T follicular helper cell (primary cell): ENCODE data around the gene UNC5B.
A peak's percentile ranks its signal among the peaks of the same experiment; 100 is the strongest.

Source experiments
- DNase-seq: peaks from one replicate; pipeline ENCODE4 v3.0.0-alpha.2; 2020; ENCODE audit warnings: low read depth

UNC5B gene

DNA sequence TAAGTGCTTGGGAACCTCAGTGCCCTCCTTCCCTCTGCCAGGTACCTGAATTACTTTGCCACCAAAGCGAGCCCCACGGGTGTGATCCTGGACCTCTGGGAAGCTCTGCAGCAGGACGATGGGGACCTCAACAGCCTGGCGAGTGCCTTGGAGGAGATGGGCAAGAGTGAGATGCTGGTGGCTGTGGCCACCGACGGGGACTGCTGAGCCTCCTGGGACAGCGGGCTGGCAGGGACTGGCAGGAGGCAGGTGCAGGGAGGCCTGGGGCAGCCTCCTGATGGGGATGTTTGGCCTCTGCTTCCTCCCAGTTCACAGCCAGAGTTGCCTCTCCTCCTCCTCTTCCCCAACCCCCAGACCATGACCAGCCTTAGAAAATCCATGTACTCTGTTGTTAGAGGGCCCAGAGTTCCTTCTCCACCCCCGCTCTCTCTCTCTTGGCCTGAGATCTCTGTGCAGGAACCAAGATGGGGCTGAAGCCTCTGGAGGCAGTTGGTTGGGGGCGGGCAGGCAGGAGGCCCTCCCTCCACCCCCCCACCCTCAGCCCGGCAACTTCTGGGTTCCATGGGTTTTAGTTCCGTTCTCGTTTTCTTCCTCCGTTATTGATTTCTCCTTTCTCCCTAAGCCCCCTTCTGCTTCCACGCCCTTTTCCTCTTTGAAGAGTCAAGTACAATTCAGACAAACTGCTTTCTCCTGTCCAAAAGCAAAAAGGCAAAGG is 86.9 kb downstream of the UNC5B start:
- DNase-seq = no peak

DNA sequence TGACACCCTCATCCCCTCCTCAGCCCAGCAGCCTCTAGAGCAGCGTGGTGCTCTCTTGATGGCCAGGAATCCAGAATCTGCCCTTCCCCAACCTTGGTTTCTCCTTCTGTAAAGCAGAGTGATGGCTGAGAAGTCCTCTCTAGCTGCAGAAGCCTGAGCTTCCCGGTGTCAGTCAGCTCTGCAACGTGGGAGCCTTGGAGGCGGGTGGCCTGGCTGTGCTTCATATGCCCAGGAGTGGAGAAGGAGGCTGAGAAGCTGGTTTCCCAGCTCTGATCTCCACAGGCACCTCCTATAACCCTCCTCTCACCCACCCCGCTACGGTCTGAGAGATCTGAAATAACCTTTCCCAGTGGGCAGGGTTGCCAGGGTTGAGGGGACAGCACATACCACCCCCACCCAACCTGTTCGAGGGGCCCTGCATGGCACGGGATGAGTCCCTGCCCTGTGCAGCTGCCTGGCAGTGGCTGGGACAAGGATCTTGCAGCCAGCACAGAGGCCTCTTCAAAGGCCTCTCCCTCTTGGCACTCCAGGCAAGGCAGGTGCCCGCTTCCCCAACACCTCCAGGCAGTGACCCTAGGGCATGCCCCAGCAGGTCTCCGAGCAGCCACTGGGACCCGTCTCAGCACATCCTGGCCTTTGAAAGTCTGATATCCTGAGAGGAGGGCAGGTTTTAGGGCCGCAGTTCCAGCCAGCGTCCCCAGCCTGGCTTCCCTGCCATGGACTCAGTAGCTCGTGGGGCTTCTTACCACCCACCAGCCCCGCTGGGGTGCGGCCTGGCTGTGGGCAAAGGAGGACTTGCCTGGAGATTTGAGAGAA is 88.4 kb downstream of the UNC5B start:
- no peak for DNase-seq

DNA sequence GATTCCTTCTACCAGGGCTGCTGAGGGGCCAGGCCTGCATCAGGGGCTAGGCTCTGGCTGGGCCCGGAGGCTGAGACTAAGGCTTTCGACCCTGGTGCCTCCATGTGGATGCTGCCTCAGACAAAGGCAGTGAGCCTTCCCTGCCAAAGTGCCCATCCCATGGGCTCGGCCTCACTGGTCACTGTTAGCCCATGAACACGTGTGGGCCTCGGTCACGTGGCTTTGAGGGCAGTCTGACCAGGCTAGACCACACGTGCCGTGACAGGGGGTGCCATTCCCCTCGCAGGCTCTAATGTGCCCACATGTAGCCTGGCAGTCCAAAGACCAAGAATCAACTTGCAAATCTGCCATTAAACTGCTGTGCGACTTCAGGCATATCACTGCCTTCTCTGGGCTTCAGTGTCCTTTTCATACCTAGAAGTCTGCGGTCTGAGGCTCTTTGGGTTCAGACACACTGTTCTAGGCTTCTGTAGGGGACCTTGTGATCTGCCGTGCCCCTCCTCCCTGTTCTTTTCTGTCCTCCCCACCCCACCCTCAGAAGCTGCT is 89.1 kb downstream of the UNC5B start:
- no peak for DNase-seq

GRCh38 chr10:71302451-71302850 is 90.1 kb downstream of the UNC5B start:
- no peak for DNase-seq

DNA sequence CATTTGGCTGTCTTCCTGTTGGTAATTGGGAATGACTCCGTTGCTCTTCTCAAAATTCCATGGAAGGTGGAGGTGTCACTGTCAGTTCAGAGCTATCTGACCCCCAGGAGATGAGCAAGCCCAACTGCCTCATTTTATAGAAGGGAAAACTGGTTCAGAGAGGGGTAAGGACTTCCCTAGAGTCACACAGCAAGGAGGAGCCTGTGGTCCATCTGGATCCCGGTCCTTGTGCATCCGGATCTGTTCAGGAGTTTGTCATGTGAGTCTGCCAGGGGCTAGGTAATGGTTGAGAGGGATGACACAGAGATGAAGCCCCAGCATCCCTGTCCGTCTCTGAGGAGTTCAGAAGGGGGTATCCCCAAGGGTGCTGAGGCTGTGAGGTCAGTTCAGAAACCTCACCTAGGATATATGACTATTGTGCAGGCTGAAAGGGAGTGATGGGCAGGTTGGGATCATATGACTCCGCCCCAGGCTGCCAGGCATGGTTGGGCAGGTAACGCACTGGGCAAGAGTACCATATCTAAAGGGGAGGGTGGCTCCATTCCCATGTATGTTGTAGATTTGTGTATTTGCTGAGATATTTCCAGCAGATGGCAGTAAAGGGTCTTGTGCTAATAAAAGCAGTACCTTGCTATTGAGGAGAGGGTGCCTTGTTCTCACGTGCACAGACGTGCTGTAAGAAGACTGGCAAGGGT is 90.7 kb downstream of the UNC5B start:
- no peak for DNase-seq

- DNase-seq = no peak
Observed at GRCh38 chr10:71303569-71303907, 91.2 kb downstream of the UNC5B start.

DNA sequence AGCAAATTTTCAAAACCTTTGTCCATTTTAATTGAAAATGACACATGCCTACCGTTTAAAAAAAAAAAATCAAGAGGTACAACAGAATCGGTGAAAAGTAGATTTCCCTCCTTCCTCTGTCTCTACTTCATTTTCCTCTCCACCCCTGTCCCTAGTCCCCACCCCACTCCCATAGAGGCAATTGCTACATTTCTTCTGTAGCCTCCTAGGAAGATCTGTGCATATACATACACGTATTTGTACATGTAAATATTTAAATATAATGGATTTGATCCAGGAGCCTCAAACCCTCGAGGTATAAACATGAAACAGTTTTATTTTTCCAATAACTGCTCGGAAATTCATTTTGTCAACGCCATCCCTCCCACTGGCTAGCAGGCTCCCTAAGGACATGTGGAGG is 92.5 kb downstream of the UNC5B start:
- DNase-seq = no peak

DNA sequence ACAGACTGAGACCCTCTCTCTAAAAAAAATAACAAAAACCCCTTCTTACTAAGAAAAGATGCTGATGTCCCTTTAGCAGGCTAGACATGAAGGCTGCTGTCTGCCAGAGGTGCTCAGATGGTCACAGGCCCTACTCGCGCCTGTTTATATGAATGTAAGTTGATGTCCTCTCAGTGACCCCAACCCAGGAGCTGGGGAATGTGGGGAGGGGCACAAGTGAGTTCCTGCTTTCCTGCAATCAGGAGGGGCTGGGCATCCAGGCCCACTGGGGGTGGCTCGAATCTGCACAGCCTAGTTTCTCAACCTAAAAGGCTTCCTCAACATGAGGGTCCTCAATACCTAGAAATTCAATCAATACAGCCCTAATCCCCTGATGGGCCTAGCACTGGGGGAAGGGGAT is 94.6 kb downstream of the UNC5B start:
- no peak for DNase-seq

- DNase-seq = no peak
Observed at GRCh38 chr10:71307469-71308085, 95.2 kb downstream of the UNC5B start.

GRCh38 chr10:71308244-71308643 is 95.9 kb downstream of the UNC5B start:
- no peak for DNase-seq

DNA sequence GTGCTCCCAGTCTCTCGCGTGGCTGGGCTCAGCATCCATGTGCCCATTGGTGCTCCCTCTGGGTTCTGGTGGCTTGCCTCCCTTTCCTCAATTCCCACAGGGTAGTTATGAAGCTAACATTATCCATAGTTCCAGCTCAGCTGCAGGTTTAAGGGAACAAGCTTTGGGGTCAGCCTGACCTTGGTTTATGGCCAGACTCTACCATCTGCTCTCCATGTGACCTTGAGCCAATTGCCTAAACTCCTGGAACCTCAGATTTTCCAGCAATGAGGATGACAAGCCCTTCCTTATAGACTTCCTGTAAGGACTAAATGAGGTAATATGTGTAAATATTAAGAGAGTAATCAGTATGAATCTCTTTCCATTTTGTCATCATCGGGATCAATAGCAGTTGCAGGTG is 96.6 kb downstream of the UNC5B start:
- no peak for DNase-seq

DNA sequence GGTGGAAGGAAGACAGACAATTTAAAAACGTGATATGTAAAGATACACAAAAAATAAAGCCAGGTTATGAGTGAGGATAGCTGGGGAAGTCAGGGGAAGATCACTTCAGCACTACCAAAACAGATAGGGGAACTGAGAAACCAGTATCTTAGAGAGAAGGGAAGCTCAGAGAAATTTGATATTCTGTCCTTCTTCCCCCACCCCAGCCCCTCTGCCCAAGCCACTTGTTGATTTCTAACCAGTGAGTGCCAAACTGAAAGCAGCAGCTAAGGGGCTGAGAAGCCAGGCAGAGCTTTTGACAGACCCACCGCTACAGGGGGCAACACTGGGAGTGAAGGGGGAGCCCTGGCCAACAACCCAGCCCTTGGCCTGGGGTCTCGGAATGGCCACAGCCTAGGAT is 97.5 kb downstream of the UNC5B start:
- DNase-seq = no peak

DNA sequence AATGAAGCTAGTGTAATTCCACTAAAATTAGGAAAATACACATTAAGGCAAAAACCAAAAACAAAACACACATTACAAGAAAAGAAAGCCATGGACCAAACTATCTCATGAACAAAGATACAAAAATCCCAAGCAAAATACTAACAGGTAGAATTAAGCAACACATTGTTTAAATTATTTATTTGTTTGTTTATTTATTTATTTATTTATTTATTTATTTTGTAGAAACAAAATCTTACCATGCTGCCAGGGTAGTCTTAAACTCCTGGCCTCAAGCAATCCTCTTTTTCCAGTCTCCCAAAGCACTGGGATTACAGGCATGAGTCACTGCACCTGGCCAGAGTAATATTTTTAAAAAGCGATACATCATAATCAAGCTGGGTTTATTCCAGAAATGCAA is 99.8 kb downstream of the UNC5B start:
- no peak for DNase-seq

DNA sequence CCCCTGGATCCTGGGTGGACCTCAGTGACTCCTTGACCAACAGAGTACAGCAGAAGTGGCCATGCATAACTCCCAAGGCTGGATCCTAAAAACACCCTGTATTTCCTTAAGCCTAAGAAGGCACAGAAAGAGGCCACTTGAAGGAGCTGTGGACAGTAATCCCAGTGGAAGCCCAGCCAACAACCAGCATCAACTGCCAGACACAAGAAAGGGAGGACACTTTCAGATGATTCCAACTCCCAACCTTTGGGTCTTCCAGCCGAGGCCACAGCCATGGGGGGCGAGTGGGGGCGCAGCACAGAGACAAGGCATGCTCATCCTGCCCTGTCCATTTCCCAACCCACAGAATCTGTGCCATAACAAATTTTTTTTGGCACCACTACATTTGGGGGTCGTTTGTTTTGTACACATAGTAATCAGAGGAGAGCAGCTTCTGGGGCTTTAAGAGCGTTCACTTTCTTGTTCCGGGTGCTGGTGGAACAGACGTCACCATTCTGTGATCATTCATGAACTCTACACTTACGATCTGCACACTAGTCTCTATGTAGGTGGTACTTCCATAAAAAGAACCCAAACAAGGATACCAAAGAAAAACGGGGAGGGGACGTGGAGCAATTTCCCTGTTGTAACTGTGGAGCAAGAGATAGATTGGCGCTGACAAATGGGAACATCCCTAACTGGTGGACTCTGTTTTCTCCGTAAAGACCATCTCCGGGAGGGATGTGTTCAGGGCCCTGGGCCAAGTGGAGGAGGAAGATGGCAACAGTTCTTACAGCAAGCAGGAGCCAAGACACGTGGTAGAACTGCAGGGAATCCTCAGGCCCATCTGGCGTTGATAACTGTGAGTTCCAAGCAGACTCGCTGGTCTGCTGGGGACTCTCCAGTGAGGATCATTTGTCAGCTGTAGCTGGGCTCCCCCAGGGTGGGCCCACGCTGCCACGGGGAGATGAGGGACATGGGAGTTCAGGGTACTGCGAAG is 100.7 kb downstream of the UNC5B start:
- DNase-seq = no peak

- DNase-seq = peak; percentile 34
Observed at GRCh38 chr10:71314028-71314693, 101.8 kb downstream of the UNC5B start.

- no peak for DNase-seq
Observed at GRCh38 chr10:71314694-71315225, 102.4 kb downstream of the UNC5B start.

DNA sequence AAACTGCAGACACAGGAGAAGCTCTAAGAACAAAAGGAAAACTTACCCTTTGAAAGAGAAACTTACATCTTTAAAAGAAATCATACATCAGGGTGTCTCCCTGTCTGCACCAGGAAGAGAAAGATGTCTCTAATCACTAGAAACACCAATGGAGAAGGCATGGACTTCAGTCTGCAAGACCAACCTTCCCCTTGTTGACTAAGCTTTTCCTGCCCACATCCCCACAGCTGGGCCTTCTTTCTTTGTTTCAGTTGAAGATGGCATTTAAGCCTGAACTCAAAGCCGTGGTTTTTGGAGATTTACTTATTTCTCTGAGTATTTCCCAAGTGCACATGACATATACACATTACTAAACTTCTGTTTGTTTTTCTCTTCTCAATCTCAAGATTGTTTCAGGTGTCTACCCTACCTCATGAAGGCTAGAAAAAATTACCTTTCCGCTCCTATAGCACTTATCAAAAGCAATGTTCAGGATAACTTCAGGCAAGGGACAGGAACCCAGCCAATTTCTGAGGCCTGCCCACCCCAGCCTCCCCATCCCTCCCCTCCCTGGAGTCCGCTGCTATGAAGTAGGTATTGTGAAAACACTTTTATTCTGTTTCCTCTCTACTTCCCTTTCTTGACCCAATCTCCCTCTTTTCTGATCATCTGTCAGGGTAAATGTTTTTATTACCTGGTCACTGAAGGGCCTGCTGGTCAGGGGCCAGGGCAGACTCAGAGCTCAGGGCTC is 103.9 kb downstream of the UNC5B start:
- no peak for DNase-seq

DNA sequence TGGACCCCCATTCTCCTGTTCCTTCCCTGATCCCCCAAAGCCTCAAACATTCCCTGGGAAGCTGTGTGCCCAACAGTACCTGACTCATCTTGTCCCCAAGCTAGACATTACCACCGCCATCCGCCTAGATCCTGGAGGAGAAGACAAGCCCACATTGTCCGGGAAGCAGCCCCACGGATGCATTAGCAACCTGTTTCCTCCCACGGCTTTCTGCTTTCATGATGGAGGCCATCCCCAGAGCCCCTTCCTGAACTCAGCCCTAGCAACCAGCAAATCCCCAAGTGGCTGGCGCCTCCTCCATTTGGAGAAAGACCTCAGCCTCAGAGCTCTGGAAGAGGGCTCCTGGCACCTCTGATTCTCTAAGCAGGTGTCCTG is 104.4 kb downstream of the UNC5B start:
- DNase-seq = no peak

GRCh38 chr10:71317739-71318138 is 105.4 kb downstream of the UNC5B start:
- no peak for DNase-seq
